Measurements from ENCODE around the gene SNX3. TPM values are rescaled to one million over a fixed set of nuclear protein-coding genes. Genes with fewer than 3 reads are reported as not detected.
"Not testable (repeated sequence)": the region's sequence is repeated elsewhere in the genome, so short reads cannot be mapped to it uniquely, and the experiment has no call there.

The SNX3 gene
- total and polyA plus RNA-seq, 2 donors (not counting 1 experiment from before 2014, with no cell fraction given), result 96.0 to 130 TPM

DNA sequence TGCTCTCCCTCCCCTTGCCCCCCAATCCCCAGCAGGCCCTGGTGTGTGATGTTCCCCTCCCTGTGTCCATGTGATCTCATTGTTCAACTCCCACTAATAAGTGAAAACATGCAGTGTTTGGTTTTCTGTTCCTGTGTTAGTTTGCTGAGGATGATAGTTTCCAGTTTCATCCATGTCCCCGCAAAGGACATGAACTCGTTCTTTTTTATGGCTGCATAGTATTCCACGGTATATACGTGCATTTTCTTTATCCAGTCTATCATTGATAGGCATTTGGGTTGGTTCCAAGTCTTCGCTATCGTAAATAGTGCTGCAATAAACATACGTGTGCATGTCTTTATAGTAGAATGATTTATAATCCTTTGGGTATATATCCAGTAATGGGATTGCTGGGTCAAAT, 15.7 kb downstream of the SNX3 start:
- H3K4me3 Mint-ChIP-seq; intact Hi-C loops (cut with micrococcal nuclease); H3K9ac ChIP-seq (ENCODE audit: low read length); H3K4me2 ChIP-seq (replicated peaks; ENCODE audit: low read depth, low read length, poor library complexity, severe bottlenecking); H3K27me3 Mint-ChIP-seq; ATAC-seq (ENCODE audit: low read depth); H3K9me3 Mint-ChIP-seq (ENCODE audit: insufficient read depth); H3K27ac ChIP-seq (ENCODE audit: low read length in 2 of 2); DNase-seq; CTCF ChIA-PET; H3K27me3 ChIP-seq (replicated peaks in 1 of 4; ENCODE audit: control extremely low read depth in 1 of 4, control insufficient read depth in 3 of 4, insufficient read depth in 4 of 4, low read length in 3 of 4); H3K4me3 ChIP-seq (ENCODE audit: control extremely low read depth in 1 of 5, extremely low read depth in 1 of 5, insufficient read depth in 1 of 5, low read depth in 2 of 5, low read length in 4 of 5); H2AFZ ChIP-seq (ENCODE audit: insufficient read depth, low read depth, low read length, poor library complexity, severe bottlenecking); H3K27ac Mint-ChIP-seq; H3K9me3 ChIP-seq (ENCODE audit: control extremely low read depth in 1 of 3, control insufficient read depth in 2 of 3, insufficient read depth in 1 of 3, low read length in 2 of 3): not testable (repeated sequence)
- H3K79me2 ChIP-seq (ENCODE audit: control insufficient read depth, insufficient read depth, low read length), result peaks cover 99% of the 10 kb centered on the region
- POLR2A ChIA-PET, result interaction anchor here (0.6 kb wide), 1 partner anchor 307 kb away, joined by 4 read pairs; no protein-coding TSS in a partner anchor
- H3K36me3 ChIP-seq (replicated peaks in 1 of 2; ENCODE audit: control extremely low read depth in 1 of 2, control insufficient read depth in 1 of 2, extremely low read depth in 1 of 2, insufficient read depth in 2 of 2, low read length in 1 of 2), result peaks cover 5 to 50% of the 10 kb centered on the region in 2 experiments
- peaks cover 65% of the 10 kb centered on the region for H3K4me1 Mint-ChIP-seq
- peaks cover 98% of the 10 kb centered on the region for H4K20me1 ChIP-seq (ENCODE audit: control insufficient read depth, insufficient read depth, low read length, poor library complexity, severe bottlenecking)
- WGBS (ENCODE audit: insufficient coverage), result 98% methylated on average over 4 of the region's 7 CpGs
- peaks cover 20 to 23% of the 10 kb centered on the region in 2 donors for H3K4me1 ChIP-seq (ENCODE audit: control insufficient read depth in 2 of 2, insufficient read depth in 2 of 2, low read length in 2 of 2)

DNA sequence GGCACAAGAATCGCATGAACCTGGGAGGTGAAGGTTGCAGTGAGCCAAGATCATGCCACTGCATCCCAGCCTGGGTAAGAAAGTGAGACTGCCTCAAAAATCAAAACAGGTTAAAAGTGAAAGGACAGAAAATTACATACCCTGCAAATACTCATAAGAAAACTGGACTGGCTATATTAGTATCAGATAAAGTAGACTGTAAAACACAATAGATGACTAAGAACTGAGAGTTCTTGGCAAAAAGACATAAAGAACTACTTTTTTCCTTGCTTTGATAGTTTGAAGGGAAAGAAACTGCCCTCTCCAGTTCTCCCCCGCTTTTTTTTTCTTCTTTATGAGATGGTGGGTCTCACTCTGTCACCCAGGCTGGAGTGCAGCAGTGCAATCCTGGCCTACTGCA, 17.0 kb downstream of the SNX3 start:
- peaks cover 0 to 2% (median 0%) of the 10 kb centered on the region in 3 donors for H3K9me3 ChIP-seq (ENCODE audit: control extremely low read depth in 1 of 3, control insufficient read depth in 2 of 3, insufficient read depth in 1 of 3, low read length in 2 of 3)
- peaks cover 3 to 45% of the 10 kb centered on the region in 2 experiments for H3K36me3 ChIP-seq (replicated peaks in 1 of 2; ENCODE audit: control extremely low read depth in 1 of 2, control insufficient read depth in 1 of 2, extremely low read depth in 1 of 2, insufficient read depth in 2 of 2, low read length in 1 of 2)
- intact Hi-C loops (cut with micrococcal nuclease), result no loop called here
- no CpG with 5 or more reads among the region's 2 CpGs for WGBS (ENCODE audit: insufficient coverage)
- H3K79me2 ChIP-seq (ENCODE audit: control insufficient read depth, insufficient read depth, low read length), result peaks cover 99% of the 10 kb centered on the region
- H4K20me1 ChIP-seq (ENCODE audit: control insufficient read depth, insufficient read depth, low read length, poor library complexity, severe bottlenecking), result peaks cover 98% of the 10 kb centered on the region
- no peak overlapping the region for H3K9ac ChIP-seq (ENCODE audit: low read length)
- no peaks in the 10 kb centered on the region for H3K9me3 Mint-ChIP-seq (ENCODE audit: insufficient read depth)
- H3K27me3 ChIP-seq (replicated peaks in 1 of 4; ENCODE audit: control extremely low read depth in 1 of 4, control insufficient read depth in 3 of 4, insufficient read depth in 4 of 4, low read length in 3 of 4), result no peaks in the 10 kb centered on the region
- DNase-seq (no peak), ATAC-seq (ENCODE audit: low read depth) (no peak)
- no peak for TF ChIP-seq EZH2 (IDR thresholded peaks at IDR 0.05; ENCODE audit: borderline replicate concordance, insufficient read depth, low read depth, low read length, poor library complexity, severe bottlenecking)
- TF ChIP-seq, protein P1, sequence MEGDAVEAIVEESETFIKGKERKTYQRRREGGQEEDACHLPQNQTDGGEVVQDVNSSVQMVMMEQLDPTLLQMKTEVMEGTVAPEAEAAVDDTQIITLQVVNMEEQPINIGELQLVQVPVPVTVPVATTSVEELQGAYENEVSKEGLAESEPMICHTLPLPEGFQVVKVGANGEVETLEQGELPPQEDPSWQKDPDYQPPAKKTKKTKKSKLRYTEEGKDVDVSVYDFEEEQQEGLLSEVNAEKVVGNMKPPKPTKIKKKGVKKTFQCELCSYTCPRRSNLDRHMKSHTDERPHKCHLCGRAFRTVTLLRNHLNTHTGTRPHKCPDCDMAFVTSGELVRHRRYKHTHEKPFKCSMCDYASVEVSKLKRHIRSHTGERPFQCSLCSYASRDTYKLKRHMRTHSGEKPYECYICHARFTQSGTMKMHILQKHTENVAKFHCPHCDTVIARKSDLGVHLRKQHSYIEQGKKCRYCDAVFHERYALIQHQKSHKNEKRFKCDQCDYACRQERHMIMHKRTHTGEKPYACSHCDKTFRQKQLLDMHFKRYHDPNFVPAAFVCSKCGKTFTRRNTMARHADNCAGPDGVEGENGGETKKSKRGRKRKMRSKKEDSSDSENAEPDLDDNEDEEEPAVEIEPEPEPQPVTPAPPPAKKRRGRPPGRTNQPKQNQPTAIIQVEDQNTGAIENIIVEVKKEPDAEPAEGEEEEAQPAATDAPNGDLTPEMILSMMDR (IDR thresholded peaks at IDR 0.05), result no peak
- no peak overlapping the region for H3K4me3 ChIP-seq (ENCODE audit: control extremely low read depth in 1 of 5, extremely low read depth in 1 of 5, insufficient read depth in 1 of 5, low read depth in 2 of 5, low read length in 4 of 5)
- H3K27ac Mint-ChIP-seq, result no peak overlapping the region
- H3K27me3 Mint-ChIP-seq, result no peaks in the 10 kb centered on the region
- H3K4me3 Mint-ChIP-seq, result no peak overlapping the region
- H2AFZ ChIP-seq (ENCODE audit: insufficient read depth, low read depth, low read length, poor library complexity, severe bottlenecking), result no peak overlapping the region
- ChIA-PET CTCF (interaction anchor here (0.6 kb wide), 1 partner anchor 739 kb away, joined by 3 read pairs; no protein-coding TSS in a partner anchor), POLR2A (no interaction called here)
- H3K27ac ChIP-seq (ENCODE audit: low read length in 2 of 2), result no peak overlapping the region
- no peak overlapping the region for H3K4me2 ChIP-seq (replicated peaks; ENCODE audit: low read depth, low read length, poor library complexity, severe bottlenecking)
- peaks cover 17 to 23% of the 10 kb centered on the region in 2 donors for H3K4me1 ChIP-seq (ENCODE audit: control insufficient read depth in 2 of 2, insufficient read depth in 2 of 2, low read length in 2 of 2)
- H3K4me1 Mint-ChIP-seq, result peaks cover 60% of the 10 kb centered on the region

All from B cell (primary cell).